Islet of Langerhans (tissue), 1 donor: ENCODE measurements around the gene EFNA1.
A peak's percentile ranks its signal among the peaks of the same experiment; 100 is the strongest.

Experiments used
- FAIRE-seq: peaks from one replicate; lab custom pipeline; 2011; peaks lifted over from hg19 to GRCh38; lab: Jason Lieb, UNC

Gene EFNA1, protein sequence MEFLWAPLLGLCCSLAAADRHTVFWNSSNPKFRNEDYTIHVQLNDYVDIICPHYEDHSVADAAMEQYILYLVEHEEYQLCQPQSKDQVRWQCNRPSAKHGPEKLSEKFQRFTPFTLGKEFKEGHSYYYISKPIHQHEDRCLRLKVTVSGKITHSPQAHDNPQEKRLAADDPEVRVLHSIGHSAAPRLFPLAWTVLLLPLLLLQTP

DNA sequence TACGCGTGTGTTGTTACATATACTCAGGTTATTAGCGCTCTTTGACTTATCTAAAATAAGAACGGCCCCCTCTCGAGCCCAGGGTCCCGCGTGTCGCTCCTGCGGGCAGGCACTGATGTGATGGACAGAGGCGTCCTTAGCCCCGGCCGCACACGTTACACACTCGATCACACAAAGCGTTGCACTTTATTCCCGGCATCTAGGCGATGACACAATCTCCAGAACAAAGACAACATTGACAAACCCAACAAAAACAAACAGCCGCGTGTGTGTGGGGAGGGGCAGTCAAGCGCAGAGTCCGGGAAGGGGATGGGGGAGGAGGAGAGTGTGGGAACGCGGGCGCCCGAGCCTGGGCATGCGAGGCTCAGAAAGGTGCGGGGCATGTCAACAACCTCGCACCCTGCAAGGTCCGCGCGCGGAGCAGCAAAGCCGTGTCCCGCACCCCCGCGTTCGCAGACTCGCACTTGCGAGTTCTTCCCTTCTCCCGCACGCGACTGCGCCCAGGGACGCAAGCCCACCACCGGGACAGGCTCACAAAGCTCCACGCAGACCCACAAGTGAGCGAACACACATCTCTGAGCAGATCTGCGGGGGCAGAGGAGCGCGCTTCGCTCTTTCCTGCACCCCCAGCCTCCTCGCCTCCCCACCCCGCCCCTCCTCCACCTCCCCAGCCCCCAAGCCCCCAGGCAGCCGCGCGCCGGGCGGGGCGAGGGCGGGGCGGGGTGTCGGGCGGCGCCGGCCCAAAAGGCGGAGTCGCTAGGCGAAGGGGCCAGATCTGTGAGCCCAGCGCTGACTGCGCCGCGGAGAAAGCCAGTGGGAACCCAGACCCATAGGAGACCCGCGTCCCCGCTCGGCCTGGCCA lies at the start of gene EFNA1:
Gene EFNA1 (plus strand): TSS at position 772 of the 862 bp plus-strand sequence. CDS start 102 bp downstream, outside the sequence.
- FAIRE-seq = no peak

GRCh38 chr1:155078469-155079209 lies 49.0 kb upstream of the EFNA1 start, which contains the start of gene EFNA3:
EFNA3 (plus strand) TSS chr1:155078837; CDS start chr1:155078942, 105 bp downstream.
- no peak for FAIRE-seq

GRCh38 chr1:155079210-155079486 lies 48.5 kb upstream of the EFNA1 start:
- FAIRE-seq = no peak

- FAIRE-seq = no peak
Observed at GRCh38 chr1:155079487-155080311, 48.0 kb upstream of the EFNA1 start.

GRCh38 chr1:155080312-155081228 lies 47.1 kb upstream of the EFNA1 start:
- FAIRE-seq = no peak

GRCh38 chr1:155081472-155082300 lies 46.0 kb upstream of the EFNA1 start:
- FAIRE-seq = no peak

- no peak for FAIRE-seq
Observed at GRCh38 chr1:155082301-155083051, 45.2 kb upstream of the EFNA1 start.

- FAIRE-seq = no peak
Observed at GRCh38 chr1:155083052-155083541, 44.6 kb upstream of the EFNA1 start.

DNA sequence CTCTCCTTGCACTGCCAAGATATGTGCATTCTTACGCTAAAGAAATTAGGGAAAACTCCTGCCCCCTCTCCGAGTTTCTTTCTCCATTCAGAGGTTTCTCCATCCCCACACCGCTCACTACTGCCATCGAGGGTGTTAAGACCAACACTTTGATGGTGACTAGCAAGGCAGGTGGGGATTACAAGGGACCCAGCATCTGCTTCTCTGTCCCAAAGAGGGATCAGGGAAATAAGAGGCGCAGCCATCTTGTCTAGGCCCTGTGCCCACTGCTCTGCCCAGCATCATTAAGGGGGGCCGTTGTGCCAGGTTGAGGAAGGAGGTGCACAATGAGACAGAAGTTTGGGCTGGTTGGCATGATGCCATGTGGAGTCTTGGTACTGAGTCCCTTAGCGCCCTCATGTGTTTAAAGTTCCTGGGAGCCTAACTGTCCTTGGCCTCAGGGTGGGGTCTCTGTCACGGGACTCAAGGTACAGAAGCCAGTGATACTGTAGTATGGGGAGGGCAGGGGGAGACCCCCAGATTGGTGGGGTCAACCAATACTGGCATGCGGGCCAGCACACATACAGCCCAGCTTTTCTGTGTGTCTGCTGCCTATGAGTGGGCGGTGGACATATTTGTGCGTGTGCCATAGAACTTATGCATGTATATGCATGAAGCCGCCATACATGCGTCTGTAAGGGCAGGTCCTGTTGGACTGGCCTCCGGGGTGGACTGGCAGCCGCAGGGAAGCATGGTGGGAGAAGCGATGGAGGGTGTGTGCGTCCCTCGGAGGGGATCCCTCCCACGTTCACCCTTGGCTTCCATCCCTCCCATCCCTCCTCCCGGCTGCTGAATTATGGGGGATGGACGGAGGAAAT lies 43.6 kb upstream of the EFNA1 start:
- no peak for FAIRE-seq

DNA sequence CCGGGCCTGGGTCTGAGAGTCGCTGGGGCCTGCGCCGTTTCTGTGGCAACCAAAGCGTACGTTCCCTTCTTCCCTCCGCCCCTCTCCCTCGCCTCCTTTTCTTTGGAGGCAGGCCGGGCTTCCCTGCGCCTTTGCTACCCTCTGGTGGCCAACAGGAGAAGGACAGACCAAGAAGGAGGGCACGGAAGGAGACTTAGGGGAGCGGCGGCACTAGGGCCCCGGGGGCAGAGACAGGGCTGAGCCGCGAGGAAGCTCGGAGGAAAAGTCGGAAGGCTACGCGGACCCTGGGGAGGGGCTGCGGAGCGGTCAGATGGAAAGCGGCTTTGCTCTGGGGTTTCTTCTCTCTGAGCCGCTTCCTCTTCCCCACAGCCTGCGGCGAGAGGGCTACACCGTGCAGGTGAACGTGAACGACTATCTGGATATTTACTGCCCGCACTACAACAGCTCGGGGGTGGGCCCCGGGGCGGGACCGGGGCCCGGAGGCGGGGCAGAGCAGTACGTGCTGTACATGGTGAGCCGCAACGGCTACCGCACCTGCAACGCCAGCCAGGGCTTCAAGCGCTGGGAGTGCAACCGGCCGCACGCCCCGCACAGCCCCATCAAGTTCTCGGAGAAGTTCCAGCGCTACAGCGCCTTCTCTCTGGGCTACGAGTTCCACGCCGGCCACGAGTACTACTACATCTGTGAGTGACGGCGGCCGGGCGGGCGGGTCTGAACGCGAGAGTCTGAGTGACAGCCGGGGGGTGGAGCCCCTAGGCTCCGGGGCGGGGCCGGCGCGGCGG lies 42.8 kb upstream of the EFNA1 start:
- peak; percentile 45 for FAIRE-seq

- FAIRE-seq = no peak
Observed at GRCh38 chr1:155085504-155086127, 42.1 kb upstream of the EFNA1 start.

- FAIRE-seq = no peak
Observed at GRCh38 chr1:155086128-155086741, 41.4 kb upstream of the EFNA1 start.

DNA sequence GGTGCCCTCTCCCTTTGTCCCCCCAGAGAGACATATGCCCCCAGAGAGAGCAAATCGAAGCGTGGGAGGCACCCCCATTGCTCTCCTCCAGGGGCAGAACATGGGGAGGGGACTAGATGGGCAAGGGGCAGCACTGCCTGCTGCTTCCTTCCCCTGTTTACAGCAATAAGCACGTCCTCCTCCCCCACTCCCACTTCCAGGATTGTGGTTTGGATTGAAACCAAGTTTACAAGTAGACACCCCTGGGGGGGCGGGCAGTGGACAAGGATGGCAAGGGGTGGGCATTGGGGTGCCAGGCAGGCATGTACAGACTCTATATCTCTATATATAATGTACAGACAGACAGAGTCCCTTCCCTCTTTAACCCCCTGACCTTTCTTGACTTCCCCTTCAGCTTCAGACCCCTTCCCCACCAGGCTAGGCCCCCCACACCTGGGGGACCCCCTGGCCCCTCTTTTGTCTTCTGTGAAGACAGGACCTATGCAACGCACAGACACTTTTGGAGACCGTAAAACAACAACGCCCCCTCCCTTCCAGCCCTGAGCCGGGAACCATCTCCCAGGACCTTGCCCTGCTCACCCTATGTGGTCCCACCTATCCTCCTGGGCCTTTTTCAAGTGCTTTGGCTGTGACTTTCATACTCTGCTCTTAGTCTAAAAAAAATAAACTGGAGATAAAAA lies 40.7 kb upstream of the EFNA1 start:
- no peak for FAIRE-seq

DNA sequence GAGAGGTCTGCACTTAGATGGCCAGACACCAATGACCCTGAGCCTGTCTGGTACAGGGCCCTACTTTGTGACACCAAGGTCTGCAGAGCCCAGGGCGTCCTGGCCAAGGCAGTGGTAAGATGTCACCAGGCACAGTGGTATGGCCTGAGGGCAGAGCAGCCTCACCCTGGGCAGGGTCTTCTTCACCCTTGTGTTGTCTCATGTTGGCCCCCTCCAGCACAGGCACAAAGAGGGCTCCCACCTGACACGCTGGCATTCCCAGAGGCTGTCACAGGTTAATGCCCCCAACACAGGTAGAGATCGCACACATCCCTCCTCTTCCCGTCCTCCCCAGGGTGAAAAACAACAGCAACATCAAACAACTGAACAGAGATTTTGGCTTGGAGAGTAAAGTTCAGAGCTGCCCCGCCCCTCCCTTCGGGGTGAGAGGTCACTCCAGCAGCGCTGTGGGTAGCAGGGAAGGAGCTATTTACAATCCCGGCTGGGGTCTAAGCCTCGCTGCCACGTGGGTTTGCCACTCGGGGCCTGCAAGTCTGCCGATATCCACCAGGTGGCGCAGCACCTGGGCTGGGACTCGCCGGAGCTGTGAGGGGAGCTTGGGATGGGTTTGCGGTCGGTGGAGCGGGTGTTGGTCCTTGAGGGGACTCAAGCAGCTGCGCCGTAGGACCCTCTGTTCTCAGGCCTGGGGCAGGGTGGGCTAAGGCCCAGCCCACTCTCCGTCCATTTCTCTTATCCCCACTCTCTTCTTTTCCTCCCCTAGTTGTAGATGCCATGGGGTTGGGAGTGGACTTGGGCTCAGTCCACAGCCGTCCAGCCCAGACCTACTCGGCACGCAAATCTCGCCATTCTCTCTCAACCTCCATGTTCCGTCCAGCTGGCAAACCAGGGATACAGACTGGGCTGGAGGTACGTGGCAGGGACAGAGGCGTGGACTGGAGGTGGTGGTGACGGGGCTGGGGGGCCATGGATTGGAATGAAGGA lies 36.3 kb upstream of the EFNA1 start:
- FAIRE-seq = no peak

DNA sequence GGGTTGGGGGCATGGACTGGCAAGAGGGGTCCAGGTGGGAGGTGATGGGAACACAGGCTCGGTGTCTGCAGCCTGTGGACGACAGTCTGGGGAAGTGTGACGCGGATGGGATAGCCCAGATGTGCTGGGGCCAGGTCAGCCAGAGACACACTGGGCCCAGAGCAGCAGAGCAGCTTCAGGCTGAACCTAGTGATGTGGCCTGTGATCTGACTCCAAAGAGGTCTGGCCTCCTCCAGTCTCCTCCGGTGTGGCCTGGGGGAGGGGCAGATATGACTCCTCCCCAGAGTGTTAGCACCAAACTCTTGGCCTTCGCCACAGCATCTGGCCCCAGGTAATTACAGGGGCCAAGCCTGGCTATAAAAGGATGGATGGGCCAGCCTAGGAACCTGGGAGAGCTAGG lies 35.5 kb upstream of the EFNA1 start:
- FAIRE-seq = no peak
